Mucosa of descending colon (tissue), 3 donors: ENCODE measurements around the gene CETN1. TPM values are rescaled to one million over a fixed set of nuclear protein-coding genes. Genes with fewer than 3 reads are reported as not detected.

Source experiments
- ATAC-seq: fragments of 200-7000 bp; cut with Tn5 transposase; one replicate; pipeline ENCODE4 v1.9.1; 2020; ENCODE audit warnings: mild to moderate bottlenecking, moderate library complexity
- DNase-seq, 3 donors: peaks; one replicate each; pipeline ENCODE4 v3.0.0-alpha.2; 2020
- H3K36me3 ChIP-seq: fragments of 200-600 bp; one replicate; pipeline ENCODE4 v1.8.0; 2021; ENCODE audit warnings: low read depth, mild to moderate bottlenecking
- H3K4me1 ChIP-seq: fragments of 200-600 bp; one replicate; pipeline ENCODE4 v1.8.0; 2021; ENCODE audit warnings: low read depth, mild to moderate bottlenecking
- H3K4me3 ChIP-seq: fragments of 200-600 bp; one replicate; pipeline ENCODE4 v1.8.0; 2021; ENCODE audit warnings: mild to moderate bottlenecking
- H3K9me3 ChIP-seq: fragments of 200-600 bp; one replicate; pipeline ENCODE4 v1.8.0; 2021; ENCODE audit warnings: mild to moderate bottlenecking
- intact Hi-C, 2 donors: fragments of 100-400 bp; cut with DNase I in 1 of 2; cut with micrococcal nuclease in 1 of 2; formaldehyde crosslinking; loops; one replicate each; pipeline versions ENCODE4 v1.11.0 to v1.11.1; 2022; cut with DNase I, micrococcal nuclease
- total RNA-seq, 3 donors: library from RNA; stranded (reverse); fragmentation: NEBNext Ultra II Directional in 2 of 3; extraction: Animal tissue kit (Norgen Biotek cat#: 25700) in 2 of 3; gene quantifications; one replicate each; pipeline versions ENCODE4 v1.2.1 to v1.2.4, GENCODE V29; 2021 to 2023
- TF ChIP-seq, protein P1 (sequence below): fragments of 200-600 bp; IDR thresholded peaks from one replicate; pipeline ENCODE4 v1.8.0; 2022; ENCODE audit warnings: antibody characterized with exemption, mild to moderate bottlenecking
- donor health status: DM: no; HTN: no; CAD: no; lungs with moderate emphysema.
- donor health status: DM: no; HTN: no; CAD: no.
- donor health status: DM: no; HTN: yes; CAD: no.

Gene CETN1
- total RNA-seq, 3 donors from 2014 or later = not detected

DNA sequence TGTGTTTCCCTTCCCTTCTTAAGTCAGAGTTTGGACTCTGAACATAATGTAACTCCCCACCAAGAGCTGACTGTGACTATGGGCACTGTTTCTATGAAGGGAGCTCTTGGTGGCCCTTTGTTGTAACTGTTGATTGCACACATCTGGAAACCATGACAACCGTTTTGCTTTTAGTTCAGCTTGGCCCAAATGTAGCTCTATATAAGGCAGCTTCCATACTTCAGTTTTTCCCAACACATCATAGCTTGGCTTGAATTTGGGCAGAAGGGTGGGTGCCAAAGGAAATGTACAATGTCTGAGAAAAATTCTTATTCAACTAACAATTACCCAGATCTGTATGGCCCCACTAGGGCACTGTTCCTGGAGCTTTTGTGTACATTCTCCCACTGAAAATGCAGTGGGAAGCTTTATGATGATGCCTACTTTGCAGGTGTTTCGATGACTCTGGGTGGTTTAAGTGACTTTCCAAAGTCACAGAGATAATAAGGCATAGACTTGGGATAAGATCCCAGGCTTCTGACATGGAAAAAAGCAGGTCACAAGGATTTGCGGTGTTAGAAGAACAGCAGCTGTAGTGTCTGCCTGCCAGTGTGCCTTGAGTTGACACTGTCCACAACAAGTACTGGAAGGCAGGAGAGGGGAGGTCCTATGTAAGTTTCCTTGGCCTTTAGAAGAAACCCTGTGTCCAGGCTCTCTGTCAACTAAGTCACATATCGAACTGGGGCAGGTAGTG is 2.4 kb upstream of the CETN1 start:
- no peak for DNase-seq
- ATAC-seq = no peak

DNA sequence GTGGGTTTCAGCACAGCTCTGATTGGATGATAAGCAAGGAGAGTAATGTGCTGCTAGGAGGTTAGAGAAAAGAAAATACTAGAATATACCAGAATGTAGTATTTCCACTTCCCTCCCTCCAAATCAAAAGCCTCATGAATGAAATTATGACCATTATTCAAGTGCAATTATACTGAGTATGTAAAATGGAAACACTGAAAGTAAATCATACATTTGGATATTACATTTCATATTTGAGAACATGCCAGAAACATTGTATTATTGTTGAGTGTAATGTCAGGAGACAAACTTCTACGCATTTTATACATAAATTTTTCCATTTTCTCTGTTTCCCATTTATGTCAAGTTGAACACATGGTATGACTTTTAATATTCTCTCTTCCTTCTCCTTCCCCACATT is 942 bp upstream of the CETN1 start:
- no peaks in the 10 kb centered on the region for H3K36me3 ChIP-seq
- H3K4me3 ChIP-seq = no peak overlapping the region
- intact Hi-C loops = no loop called here
- no peak for ATAC-seq
- TF ChIP-seq, protein P1, sequence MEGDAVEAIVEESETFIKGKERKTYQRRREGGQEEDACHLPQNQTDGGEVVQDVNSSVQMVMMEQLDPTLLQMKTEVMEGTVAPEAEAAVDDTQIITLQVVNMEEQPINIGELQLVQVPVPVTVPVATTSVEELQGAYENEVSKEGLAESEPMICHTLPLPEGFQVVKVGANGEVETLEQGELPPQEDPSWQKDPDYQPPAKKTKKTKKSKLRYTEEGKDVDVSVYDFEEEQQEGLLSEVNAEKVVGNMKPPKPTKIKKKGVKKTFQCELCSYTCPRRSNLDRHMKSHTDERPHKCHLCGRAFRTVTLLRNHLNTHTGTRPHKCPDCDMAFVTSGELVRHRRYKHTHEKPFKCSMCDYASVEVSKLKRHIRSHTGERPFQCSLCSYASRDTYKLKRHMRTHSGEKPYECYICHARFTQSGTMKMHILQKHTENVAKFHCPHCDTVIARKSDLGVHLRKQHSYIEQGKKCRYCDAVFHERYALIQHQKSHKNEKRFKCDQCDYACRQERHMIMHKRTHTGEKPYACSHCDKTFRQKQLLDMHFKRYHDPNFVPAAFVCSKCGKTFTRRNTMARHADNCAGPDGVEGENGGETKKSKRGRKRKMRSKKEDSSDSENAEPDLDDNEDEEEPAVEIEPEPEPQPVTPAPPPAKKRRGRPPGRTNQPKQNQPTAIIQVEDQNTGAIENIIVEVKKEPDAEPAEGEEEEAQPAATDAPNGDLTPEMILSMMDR = no peak
- no peak for DNase-seq
- no peaks in the 10 kb centered on the region for H3K4me1 ChIP-seq
- H3K9me3 ChIP-seq = no peaks in the 10 kb centered on the region

More for the DNA sequence above, 2.4 kb upstream of the CETN1 start:
- intact Hi-C loops = no loop called here
- TF ChIP-seq, protein P1 = no peak
- no peaks in the 10 kb centered on the region for H3K36me3 ChIP-seq
- H3K9me3 ChIP-seq = no peaks in the 10 kb centered on the region
- H3K4me1 ChIP-seq = no peaks in the 10 kb centered on the region
- H3K4me3 ChIP-seq = no peak overlapping the region

DNA sequence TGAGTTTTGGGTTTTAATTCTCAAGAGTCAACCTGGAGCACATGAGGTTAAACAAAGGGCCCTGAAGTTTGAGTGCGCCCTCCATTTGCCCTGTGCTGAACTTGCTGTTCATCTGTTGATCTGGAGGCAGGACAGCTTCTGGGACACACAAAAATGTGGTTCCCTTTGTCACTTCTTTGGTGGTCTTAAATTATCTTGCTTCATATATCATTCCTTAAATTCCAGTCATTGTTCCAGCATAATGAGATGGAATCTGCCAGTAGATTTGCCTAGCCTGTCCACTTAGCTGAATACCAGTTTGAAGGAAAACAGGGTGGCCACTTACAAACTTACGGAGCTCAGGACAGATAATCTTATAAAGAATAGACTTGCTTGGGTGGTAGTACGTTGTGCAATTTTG is 916 bp downstream of the CETN1 start:
- Histone ChIP-seq H3K36me3 (no peaks in the 10 kb centered on the region), H3K4me3 (no peak overlapping the region), H3K4me1 (no peaks in the 10 kb centered on the region), H3K9me3 (no peaks in the 10 kb centered on the region)
- intact Hi-C loops = no loop called here
- TF ChIP-seq, protein P1 = no peak
- ATAC-seq (no peak), DNase-seq (no peak)

DNA sequence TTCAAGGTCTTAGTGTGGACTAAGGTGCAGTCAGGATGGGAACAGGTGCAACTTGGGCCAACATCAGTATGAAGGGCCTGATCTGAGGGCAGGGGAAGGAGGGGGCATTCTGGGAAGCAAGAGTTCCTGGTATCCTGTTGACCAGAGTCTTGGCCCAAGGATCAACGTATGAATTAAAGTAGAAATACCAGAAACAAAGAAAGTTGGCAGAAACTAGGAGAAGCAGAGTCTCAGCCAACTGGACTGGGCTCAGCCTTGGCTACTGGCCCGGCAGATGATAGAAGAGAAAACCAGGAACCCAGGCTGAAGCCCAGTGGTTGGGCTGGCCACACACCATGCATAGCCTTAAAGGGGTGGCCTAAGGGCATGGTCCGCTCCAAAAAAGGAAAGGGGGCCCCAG is 2.3 kb downstream of the CETN1 start:
- ATAC-seq (no peak), DNase-seq (no peak)
- Histone ChIP-seq H3K9me3 (no peaks in the 10 kb centered on the region), H3K36me3 (no peaks in the 10 kb centered on the region), H3K4me3 (no peak overlapping the region), H3K4me1 (no peaks in the 10 kb centered on the region)
- intact Hi-C loops = no loop called here
- TF ChIP-seq, protein P1 = no peak

DNA sequence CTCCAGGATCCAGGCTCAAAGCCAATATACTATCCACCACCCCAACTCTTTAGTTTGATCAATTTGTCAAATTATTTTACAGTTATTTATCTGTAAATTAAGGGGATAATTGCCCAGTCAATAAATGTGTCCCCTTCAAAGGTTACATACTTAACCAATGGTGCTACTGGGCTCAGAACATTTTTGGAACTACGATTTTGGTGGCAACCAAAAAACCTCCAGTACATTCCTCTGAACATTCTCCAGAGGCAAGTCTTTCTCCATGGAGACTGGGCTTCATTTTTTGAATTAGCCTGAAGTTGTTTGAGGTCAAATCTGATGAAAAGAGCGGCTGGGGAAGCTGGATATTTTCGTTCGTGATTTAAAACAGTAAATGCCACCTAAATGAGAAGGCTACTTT is 14.9 kb downstream of the CETN1 start:
- no peaks in the 10 kb centered on the region for H3K4me1 ChIP-seq
- DNase-seq = no peak
- TF ChIP-seq, protein P1 = no peak
- ATAC-seq = no peak
- H3K9me3 ChIP-seq = peaks cover 3% of the 10 kb centered on the region
- no peak overlapping the region for H3K4me3 ChIP-seq
- no peaks in the 10 kb centered on the region for H3K36me3 ChIP-seq
- intact Hi-C loops = no loop called here
